Esophagus muscularis mucosa (tissue), 4 donors: ENCODE results near the gene PARD3B.

Source experiments
- EP300 ChIP-seq: sonication (generic); formaldehyde crosslinking; IDR thresholded peaks from one replicate; pipeline ENCODE4 v1.6.1; 2017; ENCODE audit warnings: antibody characterized with exemption
- POLR2AphosphoS5 ChIP-seq, 2 donors: sonication (generic); formaldehyde crosslinking; IDR thresholded peaks; one replicate each; pipeline ENCODE4 v1.6.1; 2017; ENCODE audit warnings: antibody characterized with exemption in 2 of 2
- TF ChIP-seq, protein P1 (sequence below), 3 experiments: fragments of 200-600 bp in 2 of 3; fragments of 450-650 bp in 1 of 3; sonication (generic) in 2 of 3; IDR thresholded peaks; one replicate each; pipeline ENCODE4 v1.5.1; 2017 to 2019; ENCODE audit warnings: antibody characterized with exemption in 3 of 3, mild to moderate bottlenecking in 2 of 3, moderate library complexity in 1 of 3

GRCh38 chr2:204530464-204530805 is 14.8 kb upstream of the PARD3B start:
- TF ChIP-seq, protein P1, sequence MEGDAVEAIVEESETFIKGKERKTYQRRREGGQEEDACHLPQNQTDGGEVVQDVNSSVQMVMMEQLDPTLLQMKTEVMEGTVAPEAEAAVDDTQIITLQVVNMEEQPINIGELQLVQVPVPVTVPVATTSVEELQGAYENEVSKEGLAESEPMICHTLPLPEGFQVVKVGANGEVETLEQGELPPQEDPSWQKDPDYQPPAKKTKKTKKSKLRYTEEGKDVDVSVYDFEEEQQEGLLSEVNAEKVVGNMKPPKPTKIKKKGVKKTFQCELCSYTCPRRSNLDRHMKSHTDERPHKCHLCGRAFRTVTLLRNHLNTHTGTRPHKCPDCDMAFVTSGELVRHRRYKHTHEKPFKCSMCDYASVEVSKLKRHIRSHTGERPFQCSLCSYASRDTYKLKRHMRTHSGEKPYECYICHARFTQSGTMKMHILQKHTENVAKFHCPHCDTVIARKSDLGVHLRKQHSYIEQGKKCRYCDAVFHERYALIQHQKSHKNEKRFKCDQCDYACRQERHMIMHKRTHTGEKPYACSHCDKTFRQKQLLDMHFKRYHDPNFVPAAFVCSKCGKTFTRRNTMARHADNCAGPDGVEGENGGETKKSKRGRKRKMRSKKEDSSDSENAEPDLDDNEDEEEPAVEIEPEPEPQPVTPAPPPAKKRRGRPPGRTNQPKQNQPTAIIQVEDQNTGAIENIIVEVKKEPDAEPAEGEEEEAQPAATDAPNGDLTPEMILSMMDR (IDR thresholded peaks at IDR 0.05), result no peak
- TF ChIP-seq POLR2AphosphoS5 (IDR thresholded peaks at IDR 0.05) (no peak), EP300 (no peak)
